Testis (tissue), 3 donors: Measurements from ENCODE around the gene FAHD2B. TPM values are rescaled to one million over a fixed set of nuclear protein-coding genes. Genes with fewer than 3 reads are reported as not detected.

Experiments used
- polyA plus RNA-seq: library from polyadenylated mRNA; stranded (reverse); fragments of 350-450 nt; fragmentation: Illumina TruSeq; extraction: RNeasy Lipid Tissue Mini Kit (QIAGEN cat#74804); gene quantifications from one replicate; pipeline ENCODE4 v1.2.3, GENCODE V29; 2014; ENCODE audit warnings: low read depth, low replicate concordance; ENCODE audit not compliant: insufficient read depth
- small RNA-seq, 2 donors: library from RNA; depleted of rRNA; stranded (forward); fragments of <200 nt; gene quantifications; one replicate each; pipeline ENCODE3, GENCODE V24; 2016
- total RNA-seq, 2 donors: library from RNA; depleted of rRNA; stranded (reverse); fragments of >200 nt; gene quantifications; one replicate each; pipeline ENCODE4 v1.2.3, GENCODE V29; 2016

The FAHD2B gene
- total and polyA plus RNA-seq, 3 donors from 2014 or later = 37.2 to 87.0 (median 55.8) TPM

Small RNAs within 50 kb of the gene (small RNA-seq; reads per million reads assigned to genes)
- 0 reads per million in 2 donors for gene AC018892.1
- gene IGKV1OR2-3 = 0 reads per million in 2 donors
- gene IGKV2OR2-2 = 0 reads per million in 2 donors
- gene RN7SL313P = 0 reads per million in 2 donors

Other genes with a start within 250 kb of the FAHD2B start
- 10 to 100 TPM; 13.9 to 16.4 TPM for gene ANKRD39, start 236.9 kb downstream of the FAHD2B start, total RNA-seq
- gene ANKRD39, start 236.9 kb downstream of the FAHD2B start, polyA plus RNA-seq = 8.9 TPM
- gene SEMA4C, start 224.8 kb downstream of the FAHD2B start, total RNA-seq = 10 to 100 TPM; 11.4 to 17.6 TPM
- gene SEMA4C, start 224.8 kb downstream of the FAHD2B start, polyA plus RNA-seq = 10.5 TPM
- gene FAM178B, start 108.3 kb downstream of the FAHD2B start, total RNA-seq = 10 to 100 TPM; 19.7 to 20.6 TPM
- gene FAM178B, start 108.3 kb downstream of the FAHD2B start, polyA plus RNA-seq = 11.6 TPM
- gene ANKRD36, start 18.3 kb upstream of the FAHD2B start, total RNA-seq = 100 to 1,000 TPM in 1 of 2 donors, 10 to 100 TPM in 1; 57.2 to 132 TPM
- 7.3 TPM for gene ANKRD36, start 18.3 kb upstream of the FAHD2B start, polyA plus RNA-seq